H9 (cell line): ENCODE results near the gene NDUFA1. TPM values are rescaled to one million over a fixed set of nuclear protein-coding genes. Genes with fewer than 3 reads are reported as not detected.
A peak's percentile ranks its signal among the peaks of the same experiment; 100 is the strongest.
"Not testable (repeated sequence)": the region's sequence is repeated elsewhere in the genome, so short reads cannot be mapped to it uniquely, and the experiment has no call there.

ENCODE experiments used
- DNase-seq: peaks from one replicate; pipeline ENCODE4 v3.0.0-alpha.2; 2017
- H2AFZ ChIP-seq: one replicate; pipeline ENCODE4 v1.6.1; 2013; ENCODE audit warnings: mild to moderate bottlenecking, low read length, control low read depth, moderate library complexity
- H2AK5ac ChIP-seq: 2 replicates; pipeline ENCODE4 v1.6.1; 2013; ENCODE audit warnings: low read length, control low read depth, mixed read lengths; ENCODE audit not compliant: insufficient read length
- H2BK120ac ChIP-seq: one replicate; pipeline ENCODE4 v1.6.1; 2013; ENCODE audit warnings: low read depth, mild to moderate bottlenecking, low read length, control low read depth, inconsistent platforms; ENCODE audit not compliant: poor library complexity, severe bottlenecking
- H2BK12ac ChIP-seq: 2 replicates; pipeline ENCODE4 v1.6.1; 2013; ENCODE audit warnings: low read length, control low read depth, mixed read lengths, low read depth; ENCODE audit not compliant: insufficient read length
- H2BK15ac ChIP-seq: 2 replicates; pipeline ENCODE4 v1.6.1; 2013; ENCODE audit warnings: low read depth, low read length, control low read depth
- H2BK20ac ChIP-seq: one replicate; pipeline ENCODE4 v1.6.1; 2013; ENCODE audit warnings: low read depth, mild to moderate bottlenecking, low read length, control low read depth, inconsistent platforms; ENCODE audit not compliant: poor library complexity, severe bottlenecking
- H2BK5ac ChIP-seq: 2 replicates; pipeline ENCODE4 v1.6.1; 2013; ENCODE audit warnings: low read length, control low read depth, mixed read lengths; ENCODE audit not compliant: insufficient read length
- H3K14ac ChIP-seq: 2 replicates; pipeline ENCODE4 v1.6.1; 2013; ENCODE audit warnings: low read length, control low read depth; ENCODE audit not compliant: insufficient read depth
- H3K18ac ChIP-seq: 2 replicates; pipeline ENCODE4 v1.6.1; 2013; ENCODE audit warnings: low read depth, mild to moderate bottlenecking, mixed read lengths, low read length, control low read depth; ENCODE audit not compliant: insufficient read length
- H3K23ac ChIP-seq: 2 replicates; pipeline ENCODE4 v1.6.1; 2013; ENCODE audit warnings: low read length, control low read depth, mixed read lengths, low read depth; ENCODE audit not compliant: insufficient read length
- H3K23me2 ChIP-seq: 2 replicates; pipeline ENCODE4 v1.6.1; 2013; ENCODE audit warnings: low read depth, mild to moderate bottlenecking, mixed read lengths, low read length, control low read depth; ENCODE audit not compliant: insufficient read length, poor library complexity, severe bottlenecking
- H3K27ac ChIP-seq: 2 replicates; pipeline ENCODE4 v1.5.1; 2013; ENCODE audit warnings: low read length, control low read depth, mixed read lengths, low read depth; ENCODE audit not compliant: insufficient read length
- H3K27me3 ChIP-seq: 2 replicates; pipeline ENCODE4 v1.6.1; 2013; ENCODE audit warnings: low read length, control low read depth, inconsistent platforms; ENCODE audit not compliant: insufficient read depth
- H3K4ac ChIP-seq: 2 replicates; pipeline ENCODE4 v1.6.1; 2013; ENCODE audit warnings: low read depth, mild to moderate bottlenecking, control low read depth, inconsistent platforms, low read length, moderate library complexity
- H3K4me1 ChIP-seq: 2 replicates; pipeline ENCODE4 v1.6.1; 2013; ENCODE audit warnings: low read length, control low read depth, inconsistent platforms; ENCODE audit not compliant: insufficient read depth
- H3K4me2 ChIP-seq: 2 replicates; pipeline ENCODE4 v1.6.1; 2013; ENCODE audit warnings: low read length, control low read depth, mixed read lengths; ENCODE audit not compliant: insufficient read length, insufficient read depth
- H3K56ac ChIP-seq: 2 replicates; pipeline ENCODE4 v1.6.1; 2013; ENCODE audit warnings: low read depth, mild to moderate bottlenecking, mixed read lengths, low read length, control low read depth; ENCODE audit not compliant: insufficient read length
- H3K79me1 ChIP-seq: 2 replicates; pipeline ENCODE4 v1.6.1; 2013; ENCODE audit warnings: low read depth, mild to moderate bottlenecking, moderate library complexity, low read length, control low read depth, inconsistent platforms; ENCODE audit not compliant: insufficient read depth, poor library complexity, severe bottlenecking
- H3K79me2 ChIP-seq: 2 replicates; pipeline ENCODE4 v1.6.1; 2013; ENCODE audit warnings: low read length, control low read depth, inconsistent platforms; ENCODE audit not compliant: insufficient read depth
- H3K9ac ChIP-seq: 2 replicates; pipeline ENCODE4 v1.6.1; 2013; ENCODE audit warnings: low read length, control low read depth, mixed read lengths; ENCODE audit not compliant: insufficient read length; ENCODE audit errors: extremely low read depth
- H3K9me3 ChIP-seq: one replicate; pipeline ENCODE4 v1.6.1; 2013; ENCODE audit warnings: low read depth, low read length, inconsistent platforms; ENCODE audit not compliant: control insufficient read depth
- H3T11ph ChIP-seq: one replicate; pipeline ENCODE4 v1.6.1; 2013; ENCODE audit warnings: mild to moderate bottlenecking, low read length, control low read depth, inconsistent platforms
- H4K20me1 ChIP-seq: one replicate; pipeline ENCODE4 v1.6.1; 2013; ENCODE audit not compliant: control insufficient read depth, insufficient read length, insufficient read depth
- H4K5ac ChIP-seq: 2 replicates; pipeline ENCODE4 v1.6.1; 2013; ENCODE audit warnings: low read depth, mild to moderate bottlenecking, mixed read lengths, low read length, control low read depth; ENCODE audit not compliant: insufficient read length
- H4K8ac ChIP-seq: replicated peaks from 2 replicates; pipeline ENCODE4 v1.6.1; 2013; ENCODE audit warnings: low read length, control low read depth, mixed read lengths, low read depth; ENCODE audit not compliant: insufficient read length
- H4K91ac ChIP-seq: 2 replicates; pipeline ENCODE4 v1.6.1; 2013; ENCODE audit warnings: low read depth, mild to moderate bottlenecking, moderate library complexity, mixed read lengths, low read length, control low read depth; ENCODE audit not compliant: insufficient read length
- H3K27ac Mint-ChIP-seq, 3 experiments: 2 replicates in 2 of 3; 3 replicates in 1 of 3; pipeline ENCODE4 v1.8.0; 2020 to 2021; ENCODE audit warnings: mixed read lengths in 3 of 3, mild to moderate bottlenecking in 1 of 3, moderate library complexity in 1 of 3
- H3K27me3 Mint-ChIP-seq: 2 replicates; pipeline ENCODE4 v1.8.0; 2021; ENCODE audit warnings: low read depth, mild to moderate bottlenecking, moderate library complexity, mixed read lengths
- H3K36me3 Mint-ChIP-seq, 3 experiments: 2 replicates in 2 of 3; 3 replicates in 1 of 3; pipeline ENCODE4 v1.8.0; 2020 to 2021; ENCODE audit warnings: low read depth in 3 of 3, mixed read lengths in 3 of 3; ENCODE audit not compliant: insufficient read depth in 1 of 3
- H3K4me1 Mint-ChIP-seq, 2 experiments: 2 replicates each; pipeline ENCODE4 v1.8.0; 2020; ENCODE audit warnings: mixed read lengths in 2 of 2
- H3K4me3 Mint-ChIP-seq, 2 experiments: 2 replicates in 1 of 2; 3 replicates in 1 of 2; pipeline ENCODE4 v1.8.0; 2020 to 2021; ENCODE audit warnings: mild to moderate bottlenecking in 2 of 2, mixed read lengths in 2 of 2, moderate library complexity in 1 of 2
- H3K9me3 Mint-ChIP-seq, 2 experiments: 2 replicates in 1 of 2; 3 replicates in 1 of 2; pipeline ENCODE4 v1.8.0; 2020; ENCODE audit warnings: mild to moderate bottlenecking in 2 of 2, mixed read lengths in 2 of 2, moderate library complexity in 1 of 2
- WGBS: extraction: QIAGEN DNeasy Blood & Tissue Kit; methylation state at CpG from one replicate; pipeline ENCODE4 v1.1.7; 2013; ENCODE audit warnings: missing lambda C conversion rate, low lambda C conversion rate, mixed read lengths; ENCODE audit not compliant: insufficient read length; ENCODE audit errors: extremely low coverage; 5-methylcytosine and 5-hydroxymethylcytosine counted together
- total RNA-seq: library from RNA; stranded (reverse); gene quantifications from 2 replicates; pipeline ENCODE4 v1.2.1, GENCODE V29; 2021

Gene NDUFA1
- total RNA-seq, 1 experiment from 2014 or later: 69.4 TPM

DNA sequence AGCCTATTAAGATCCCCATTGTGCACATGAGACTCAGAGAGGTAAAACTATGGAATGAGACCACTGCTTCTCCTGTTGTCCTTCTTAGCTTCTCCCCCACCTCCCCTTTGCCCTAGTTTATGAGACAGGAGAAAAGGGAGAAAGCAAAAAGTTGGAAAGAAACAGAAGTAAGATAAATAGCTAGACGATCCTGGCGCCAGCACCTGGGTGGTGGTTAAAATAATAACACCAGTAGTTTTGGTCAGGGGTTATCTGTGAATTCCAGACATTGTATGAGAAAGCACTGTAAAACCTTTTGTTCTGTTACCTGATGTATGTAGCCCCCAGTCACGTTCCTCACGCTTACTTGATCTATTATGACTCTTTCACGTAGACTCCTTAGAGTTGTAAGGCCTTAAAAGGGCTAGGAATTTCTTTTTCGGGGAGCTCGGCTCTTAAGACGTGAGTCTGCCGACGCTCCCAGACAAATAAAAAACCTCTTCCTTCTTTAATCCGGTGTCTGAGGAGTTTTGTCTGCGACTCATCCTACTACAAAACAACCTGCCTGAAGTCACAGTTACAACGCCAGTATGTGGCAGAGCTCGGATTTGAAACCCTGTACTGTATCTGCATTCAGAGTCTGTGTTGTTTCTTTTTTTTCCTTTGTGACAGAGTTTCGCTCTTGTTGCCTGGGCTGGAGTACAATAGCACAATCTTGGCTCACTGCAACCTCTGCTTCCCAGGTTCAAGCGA, 20.5 kb downstream of the NDUFA1 start:
- not testable (repeated sequence) for H3K4me1 Mint-ChIP-seq, H3K36me3 Mint-ChIP-seq, H4K5ac ChIP-seq, H3K14ac ChIP-seq, H3K4me2 ChIP-seq, H3K4me1 ChIP-seq, H2AFZ ChIP-seq, H3K4ac ChIP-seq, H3K9me3 ChIP-seq, H2BK120ac ChIP-seq, DNase-seq, H2BK12ac ChIP-seq, H3K4me3 Mint-ChIP-seq, H3K23me2 ChIP-seq, H3K23ac ChIP-seq, H2AK5ac ChIP-seq, H3K18ac ChIP-seq, H4K91ac ChIP-seq, H3K27me3 Mint-ChIP-seq, H2BK15ac ChIP-seq, H3K27me3 ChIP-seq, H3K79me1 ChIP-seq, H3K27ac ChIP-seq, H4K8ac ChIP-seq, H2BK20ac ChIP-seq, H3K79me2 ChIP-seq, H2BK5ac ChIP-seq, H3T11ph ChIP-seq, H3K56ac ChIP-seq, H4K20me1 ChIP-seq, H3K9ac ChIP-seq
- Mint-ChIP-seq H3K9me3 (peaks cover 35 to 52% of the 10 kb centered on the region in 2 experiments), H3K27ac (peak overlapping the region in 1 of 3 experiments; percentile 44; a peak in 1 of 7 replicates)
- no CpG with 5 or more reads among the region's 16 CpGs for WGBS
